SK-N-MC (cell line): ENCODE data around the gene ZNHIT3.

Source experiments
- DNase-seq: peaks from one replicate; pipeline ENCODE4 v3.0.0-alpha.2; 2011; ENCODE audit warnings: low read depth, low spot score
- H3K27ac ChIP-seq: fragments of 200-600 bp; sonication (generic); 2 replicates; pipeline ENCODE4 v1.5.1; 2016; ENCODE audit warnings: mixed run types
- H3K36me3 ChIP-seq: fragments of 200-600 bp; sonication (generic); 2 replicates; pipeline ENCODE4 v1.6.1; 2017; ENCODE audit warnings: antibody characterized with exemption, low read length, mixed read lengths; ENCODE audit not compliant: insufficient read depth
- H3K4me3 ChIP-seq: fragments of 200-600 bp; sonication (generic); 2 replicates; pipeline ENCODE4 v1.5.1; 2016
- H3K9ac ChIP-seq: fragments of 200-600 bp; sonication (generic); 2 replicates; pipeline ENCODE4 v1.8.0; 2017; ENCODE audit warnings: mixed run types, mixed read lengths; ENCODE audit not compliant: insufficient read length
- H3K9me3 ChIP-seq: fragments of 200-600 bp; sonication (generic); 2 replicates; pipeline ENCODE4 v1.6.1; 2017; ENCODE audit warnings: low read depth, mild to moderate bottlenecking, antibody characterized with exemption, low read length, moderate library complexity, mixed read lengths
- EZH2 ChIP-seq: fragments of 200-600 bp; sonication (generic); IDR thresholded peaks from one replicate; pipeline ENCODE4 v1.6.1; 2017; ENCODE audit warnings: antibody characterized with exemption
- FOXP2 ChIP-seq: optimal IDR thresholded peaks from 2 replicates; pipeline ENCODE3; 2011; ENCODE audit warnings: mild to moderate bottlenecking, moderate library complexity; ENCODE audit not compliant: insufficient read depth; ENCODE audit errors: extremely low read length, control extremely low read depth
- POLR2AphosphoS5 ChIP-seq: IDR thresholded peaks from 2 replicates; pipeline ENCODE4 v1.6.1; 2012; ENCODE audit warnings: mild to moderate bottlenecking, low read depth, low read length, borderline replicate concordance

Gene ZNHIT3

GRCh38 chr17:36514856-36515255 lies 28.4 kb downstream of the ZNHIT3 start:
- Histone ChIP-seq H3K9me3 (no peaks in the 10 kb centered on the region), H3K4me3 (no peak overlapping the region), H3K9ac (no peak overlapping the region), H3K27ac (no peak overlapping the region), H3K36me3 (peaks cover 73% of the 10 kb centered on the region)
- no peak for TF ChIP-seq EZH2
- TF ChIP-seq FOXP2 = no peak
- no peak for TF ChIP-seq POLR2AphosphoS5
- DNase-seq = no peak

GRCh38 chr17:36515837-36516236 lies 29.4 kb downstream of the ZNHIT3 start:
- Histone ChIP-seq H3K4me3 (no peak overlapping the region), H3K9me3 (no peaks in the 10 kb centered on the region), H3K9ac (no peak overlapping the region), H3K27ac (no peak overlapping the region), H3K36me3 (peaks cover 73% of the 10 kb centered on the region)
- DNase-seq = no peak
- TF ChIP-seq POLR2AphosphoS5 (no peak), EZH2 (no peak), FOXP2 (no peak)

- no peak overlapping the region for H3K9ac ChIP-seq
- H3K9me3 ChIP-seq = no peaks in the 10 kb centered on the region
- H3K27ac ChIP-seq = no peak overlapping the region
- H3K36me3 ChIP-seq = peaks cover 79% of the 10 kb centered on the region
- TF ChIP-seq FOXP2 = no peak
- no peak for DNase-seq
- H3K4me3 ChIP-seq = no peak overlapping the region
These were observed 36.6 kb downstream of the ZNHIT3 start for GRCh38 chr17:36523113-36523512.

DNA sequence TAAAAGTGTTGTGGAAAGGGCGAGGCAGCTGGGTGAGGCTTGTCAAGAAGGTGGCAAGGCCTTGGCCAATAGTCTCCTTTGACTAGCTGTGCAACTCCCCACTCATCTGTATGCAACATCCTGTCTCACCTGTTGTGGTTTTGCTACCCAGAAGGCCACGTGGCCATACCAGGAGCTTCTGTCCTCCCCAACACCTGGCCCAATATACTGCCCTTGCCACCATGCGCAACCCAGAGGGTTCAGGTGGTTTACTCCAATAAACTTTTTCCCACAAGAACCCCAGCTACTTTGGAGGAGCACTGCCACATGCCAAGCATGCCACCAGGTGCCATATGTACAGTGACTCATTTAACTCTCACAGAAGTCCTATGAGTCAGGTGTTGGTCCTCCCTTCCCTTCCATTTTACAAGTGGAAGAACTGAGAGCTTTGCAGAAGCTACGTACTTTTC lies 38.0 kb downstream of the ZNHIT3 start:
- no peak for DNase-seq
- Histone ChIP-seq H3K36me3 (peaks cover 81% of the 10 kb centered on the region), H3K4me3 (no peak overlapping the region), H3K9me3 (no peaks in the 10 kb centered on the region), H3K9ac (no peak overlapping the region), H3K27ac (no peak overlapping the region)
- TF ChIP-seq FOXP2 = no peak

- no peak overlapping the region for H3K27ac ChIP-seq
These were observed 38.6 kb downstream of the ZNHIT3 start for GRCh38 chr17:36525113-36525512.

DNA sequence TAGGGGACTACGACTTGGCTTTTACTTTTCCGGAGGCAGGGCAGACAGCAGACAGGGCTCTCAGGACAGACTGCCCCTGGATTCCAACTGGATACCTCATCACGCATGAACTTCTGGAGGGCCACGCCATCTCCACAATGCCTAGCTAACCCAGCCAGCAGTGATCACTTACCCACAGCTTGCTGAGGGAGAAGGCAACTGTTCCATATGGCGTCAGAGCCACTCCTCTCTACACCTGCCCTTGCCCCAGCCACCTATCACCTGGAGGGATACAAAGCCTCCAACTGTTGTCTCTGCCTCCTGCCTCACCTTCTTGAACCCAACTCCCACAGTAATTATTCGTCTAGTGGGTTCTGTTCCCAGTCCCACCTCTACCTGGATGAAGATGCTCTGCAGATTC lies 39.4 kb downstream of the ZNHIT3 start:
- peaks cover 74% of the 10 kb centered on the region for H3K36me3 ChIP-seq
- no peak for DNase-seq
- H3K4me3 ChIP-seq = no peak overlapping the region
- TF ChIP-seq FOXP2 (no peak), POLR2AphosphoS5 (no peak), EZH2 (no peak)
- no peak overlapping the region for H3K9ac ChIP-seq
- no peak overlapping the region for H3K27ac ChIP-seq
- H3K9me3 ChIP-seq = no peaks in the 10 kb centered on the region

More at GRCh38 chr17:36525113-36525512, 38.6 kb downstream of the ZNHIT3 start:
- no peak for DNase-seq
- no peak overlapping the region for H3K4me3 ChIP-seq
- H3K9me3 ChIP-seq = no peaks in the 10 kb centered on the region
- TF ChIP-seq FOXP2 (no peak), EZH2 (no peak), POLR2AphosphoS5 (no peak)
- peaks cover 81% of the 10 kb centered on the region for H3K36me3 ChIP-seq
- H3K9ac ChIP-seq = no peak overlapping the region

- no peak for DNase-seq
- Histone ChIP-seq H3K36me3 (peaks cover 80% of the 10 kb centered on the region), H3K9ac (no peak overlapping the region), H3K4me3 (no peak overlapping the region), H3K27ac (no peak overlapping the region), H3K9me3 (no peaks in the 10 kb centered on the region)
- TF ChIP-seq POLR2AphosphoS5 = no peak
- TF ChIP-seq FOXP2 = no peak
- TF ChIP-seq EZH2 = no peak
These were observed 41.3 kb downstream of the ZNHIT3 start for GRCh38 chr17:36527621-36528250.

DNA sequence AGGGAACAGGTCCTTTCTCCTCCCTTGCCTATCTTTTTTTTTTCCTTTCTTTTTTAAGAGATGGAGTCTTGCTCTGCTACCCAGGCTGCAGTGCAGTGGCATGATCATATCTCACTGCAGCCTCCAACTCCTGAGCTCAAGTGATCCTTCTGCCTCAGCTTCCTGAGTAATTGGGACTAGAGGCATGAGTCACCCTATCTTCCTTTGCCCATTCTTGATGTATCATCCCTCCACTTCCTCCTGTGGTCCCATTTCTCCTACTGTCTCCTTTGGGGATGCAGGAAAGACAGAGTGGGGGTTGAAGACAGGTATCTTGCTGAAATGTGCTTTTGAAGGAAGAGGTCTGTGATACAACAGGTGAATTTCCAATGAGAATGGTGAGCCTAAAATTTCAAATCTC lies 42.6 kb downstream of the ZNHIT3 start:
- Histone ChIP-seq H3K27ac (no peak overlapping the region), H3K36me3 (peaks cover 84% of the 10 kb centered on the region), H3K4me3 (no peak overlapping the region), H3K9ac (no peak overlapping the region), H3K9me3 (no peaks in the 10 kb centered on the region)
- no peak for DNase-seq
- TF ChIP-seq POLR2AphosphoS5 (no peak), EZH2 (no peak), FOXP2 (no peak)

- H3K9me3 ChIP-seq = no peaks in the 10 kb centered on the region
- no peak overlapping the region for H3K4me3 ChIP-seq
- no peak overlapping the region for H3K27ac ChIP-seq
- DNase-seq = no peak
- peaks cover 61% of the 10 kb centered on the region for H3K36me3 ChIP-seq
- TF ChIP-seq POLR2AphosphoS5 (no peak), EZH2 (no peak), FOXP2 (no peak)
- no peak overlapping the region for H3K9ac ChIP-seq
These were observed 46.0 kb downstream of the ZNHIT3 start for GRCh38 chr17:36532435-36532975.
